Endothelial cell (in vitro differentiated cells): ENCODE measurements around the gene PIP4K2C. TPM values are rescaled to one million over a fixed set of nuclear protein-coding genes. Genes with fewer than 3 reads are reported as not detected.
"Not testable (repeated sequence)": the region's sequence is repeated elsewhere in the genome, so short reads cannot be mapped to it uniquely, and the experiment has no call there.

Experiments used
- DNase-seq: peaks from one replicate; pipeline ENCODE4 v3.0.0; 2021; ENCODE audit warnings: low spot score
- H3K27ac Mint-ChIP-seq: one replicate; pipeline ENCODE4 v1.8.0; 2021; ENCODE audit warnings: mixed read lengths, inconsistent platforms; ENCODE audit not compliant: unreplicated experiment
- H3K27me3 Mint-ChIP-seq: one replicate; pipeline ENCODE4 v1.8.0; 2021; ENCODE audit warnings: mild to moderate bottlenecking, moderate library complexity, mixed read lengths, inconsistent platforms; ENCODE audit not compliant: unreplicated experiment
- H3K36me3 Mint-ChIP-seq: one replicate; pipeline ENCODE4 v1.8.0; 2021; ENCODE audit warnings: mild to moderate bottlenecking, low read depth, mixed read lengths, inconsistent platforms; ENCODE audit not compliant: unreplicated experiment
- H3K4me1 Mint-ChIP-seq: one replicate; pipeline ENCODE4 v1.8.0; 2021; ENCODE audit warnings: mild to moderate bottlenecking, mixed read lengths, inconsistent platforms; ENCODE audit not compliant: unreplicated experiment
- H3K4me3 Mint-ChIP-seq: one replicate; pipeline ENCODE4 v1.8.0; 2021; ENCODE audit warnings: mild to moderate bottlenecking, mixed read lengths, inconsistent platforms; ENCODE audit not compliant: unreplicated experiment
- H3K9me3 Mint-ChIP-seq: one replicate; pipeline ENCODE4 v1.8.0; 2021; ENCODE audit warnings: mixed read lengths, inconsistent platforms; ENCODE audit not compliant: unreplicated experiment
- total RNA-seq: library from RNA; stranded (reverse); fragmentation: NEBNext Ultra II Directional; extraction: Animal tissue kit (Norgen Biotek cat#: 25700); gene quantifications from one replicate; pipeline ENCODE4 v1.2.1, GENCODE V29; 2021; ENCODE audit not compliant: unreplicated experiment
- TF ChIP-seq, protein P1 (sequence below): fragments of 200-600 bp; sonication (generic); IDR thresholded peaks from one replicate; pipeline ENCODE4 v1.5.0; 2021; ENCODE audit warnings: antibody characterized with exemption; ENCODE audit not compliant: unreplicated experiment

The PIP4K2C gene
- total RNA-seq, 1 donor from 2014 or later: 18.5 TPM

DNA sequence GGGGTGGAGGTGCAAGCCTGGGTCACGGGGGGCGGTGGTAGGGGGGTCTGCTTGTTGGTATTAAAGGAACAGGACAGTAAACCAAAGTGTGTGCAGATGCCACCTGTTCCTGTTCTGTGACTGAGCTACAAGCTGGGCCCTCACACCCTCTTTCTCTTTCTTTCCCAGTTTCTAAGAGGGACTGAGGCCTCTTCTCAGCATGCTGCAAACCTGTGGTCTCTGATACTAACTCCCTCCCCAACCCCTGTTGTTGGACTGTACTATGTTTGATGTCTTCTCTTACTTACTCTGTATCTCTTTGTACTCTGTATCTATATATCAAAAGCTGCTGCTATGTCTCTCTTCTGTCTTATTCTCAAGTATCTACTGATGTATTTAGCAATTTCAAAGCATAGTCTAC is 6.9 kb upstream of the PIP4K2C start:
- Mint-ChIP-seq H3K4me3 (no peak overlapping the region), H3K27me3 (peaks cover 5% of the 10 kb centered on the region), H3K36me3 (no peaks in the 10 kb centered on the region), H3K27ac (no peak overlapping the region), H3K4me1 (peaks cover 7% of the 10 kb centered on the region), H3K9me3 (no peaks in the 10 kb centered on the region)
- no peak for DNase-seq
- TF ChIP-seq, protein P1, sequence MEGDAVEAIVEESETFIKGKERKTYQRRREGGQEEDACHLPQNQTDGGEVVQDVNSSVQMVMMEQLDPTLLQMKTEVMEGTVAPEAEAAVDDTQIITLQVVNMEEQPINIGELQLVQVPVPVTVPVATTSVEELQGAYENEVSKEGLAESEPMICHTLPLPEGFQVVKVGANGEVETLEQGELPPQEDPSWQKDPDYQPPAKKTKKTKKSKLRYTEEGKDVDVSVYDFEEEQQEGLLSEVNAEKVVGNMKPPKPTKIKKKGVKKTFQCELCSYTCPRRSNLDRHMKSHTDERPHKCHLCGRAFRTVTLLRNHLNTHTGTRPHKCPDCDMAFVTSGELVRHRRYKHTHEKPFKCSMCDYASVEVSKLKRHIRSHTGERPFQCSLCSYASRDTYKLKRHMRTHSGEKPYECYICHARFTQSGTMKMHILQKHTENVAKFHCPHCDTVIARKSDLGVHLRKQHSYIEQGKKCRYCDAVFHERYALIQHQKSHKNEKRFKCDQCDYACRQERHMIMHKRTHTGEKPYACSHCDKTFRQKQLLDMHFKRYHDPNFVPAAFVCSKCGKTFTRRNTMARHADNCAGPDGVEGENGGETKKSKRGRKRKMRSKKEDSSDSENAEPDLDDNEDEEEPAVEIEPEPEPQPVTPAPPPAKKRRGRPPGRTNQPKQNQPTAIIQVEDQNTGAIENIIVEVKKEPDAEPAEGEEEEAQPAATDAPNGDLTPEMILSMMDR: no peak

DNA sequence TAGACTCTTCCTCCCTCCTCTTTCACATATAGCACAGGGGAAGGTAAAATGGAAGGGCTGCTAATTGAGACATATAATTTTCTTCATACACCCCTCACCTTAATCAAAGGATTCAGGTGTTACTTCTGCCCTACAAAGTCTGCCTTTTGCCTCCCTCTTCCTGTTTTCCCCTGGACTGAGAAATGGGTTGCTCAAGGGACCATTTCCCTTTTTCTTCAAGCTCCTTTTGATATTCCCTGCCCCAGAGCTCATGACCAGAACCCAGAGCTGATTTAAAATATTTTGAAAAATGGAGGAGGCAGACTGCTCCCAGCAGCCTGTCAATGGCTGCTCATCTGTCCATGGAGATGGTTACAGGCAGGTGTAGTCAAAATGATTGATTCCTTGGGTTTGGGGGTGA is 6.3 kb upstream of the PIP4K2C start:
- Mint-ChIP-seq H3K36me3 (no peaks in the 10 kb centered on the region), H3K27ac (no peak overlapping the region), H3K4me3 (no peak overlapping the region), H3K27me3 (peaks cover 5% of the 10 kb centered on the region), H3K9me3 (no peaks in the 10 kb centered on the region), H3K4me1 (peaks cover 7% of the 10 kb centered on the region)
- DNase-seq: no peak
- TF ChIP-seq, protein P1: no peak

DNA sequence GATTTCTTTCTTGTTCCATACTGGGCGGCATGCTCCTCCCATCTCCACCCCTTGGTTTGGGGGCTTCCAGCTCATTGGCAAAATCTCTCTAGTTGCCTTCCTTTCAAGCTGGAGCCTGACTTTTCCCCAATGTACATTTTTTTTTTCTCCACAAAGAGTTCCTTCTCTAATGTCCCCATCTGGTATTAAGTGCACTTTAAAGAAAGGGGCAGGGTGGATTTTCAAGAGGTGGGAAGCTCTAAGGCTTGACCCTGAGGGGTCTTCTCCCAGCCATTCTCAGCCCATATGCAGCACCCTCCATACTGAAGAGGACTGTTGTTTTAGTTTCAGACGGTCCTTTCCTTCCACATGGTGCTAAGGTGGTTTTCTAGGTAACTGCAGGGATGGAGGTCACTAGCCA is 5.8 kb upstream of the PIP4K2C start:
- H3K27ac Mint-ChIP-seq: no peak overlapping the region
- no peaks in the 10 kb centered on the region for H3K36me3 Mint-ChIP-seq
- DNase-seq: no peak
- H3K9me3 Mint-ChIP-seq: no peaks in the 10 kb centered on the region
- H3K4me3 Mint-ChIP-seq: no peak overlapping the region
- H3K27me3 Mint-ChIP-seq: peaks cover 5% of the 10 kb centered on the region
- TF ChIP-seq, protein P1: no peak
- H3K4me1 Mint-ChIP-seq: peaks cover 7% of the 10 kb centered on the region

DNA sequence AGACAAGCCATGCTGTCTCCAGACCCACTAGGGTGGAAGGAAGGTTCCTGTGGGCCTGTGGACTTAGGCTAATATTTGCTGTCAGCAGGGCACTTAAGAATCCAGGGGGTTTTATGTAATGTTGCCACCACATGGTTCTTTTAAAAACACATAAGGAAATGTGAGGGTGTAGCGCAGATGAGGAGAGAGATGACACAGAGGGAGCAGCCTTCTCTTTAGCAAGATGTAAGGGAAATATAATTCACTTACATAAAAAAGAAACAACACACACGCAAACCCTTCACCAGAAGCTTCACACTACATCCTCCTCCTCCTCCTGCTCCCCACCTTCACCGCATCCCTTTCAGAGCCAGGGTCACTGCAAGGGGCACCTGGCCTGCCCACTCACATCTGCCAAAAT is 4.9 kb upstream of the PIP4K2C start:
- no peaks in the 10 kb centered on the region for H3K9me3 Mint-ChIP-seq
- H3K4me1 Mint-ChIP-seq: peaks cover 12% of the 10 kb centered on the region
- H3K27ac Mint-ChIP-seq: no peak overlapping the region
- peaks cover 5% of the 10 kb centered on the region for H3K36me3 Mint-ChIP-seq
- no peak for DNase-seq
- peaks cover 5% of the 10 kb centered on the region for H3K27me3 Mint-ChIP-seq
- TF ChIP-seq, protein P1: no peak
- H3K4me3 Mint-ChIP-seq: no peak overlapping the region

DNA sequence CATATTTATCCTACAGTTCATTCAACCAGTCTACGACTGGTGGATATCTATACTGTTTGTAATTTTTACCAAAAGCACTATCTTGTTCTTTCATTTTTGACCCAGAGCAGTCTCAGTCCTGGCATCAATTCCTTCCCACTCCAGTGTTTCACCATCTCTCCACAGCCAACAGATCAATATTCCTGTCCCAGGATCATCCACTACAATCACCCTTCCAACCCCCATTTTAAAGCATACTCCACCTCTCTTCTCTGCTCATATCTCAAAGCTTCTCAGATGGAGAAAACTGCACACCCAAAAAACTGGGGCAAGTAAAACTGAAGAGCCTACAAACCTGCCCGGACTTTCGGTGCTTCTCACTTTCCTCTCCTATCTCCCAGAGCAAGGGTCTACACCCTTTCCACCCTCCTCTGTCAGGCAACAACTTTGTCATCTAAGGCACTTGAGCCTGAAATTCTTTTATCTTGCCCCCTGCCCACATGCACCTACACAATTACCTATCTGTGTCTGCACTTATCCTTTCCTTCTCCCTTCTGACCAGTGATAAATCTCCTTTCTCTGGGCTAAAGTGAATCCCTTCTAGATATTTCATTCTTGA is 4.1 kb upstream of the PIP4K2C start:
- H3K36me3 Mint-ChIP-seq: peaks cover 5% of the 10 kb centered on the region
- no peak overlapping the region for H3K4me3 Mint-ChIP-seq
- peaks cover 7% of the 10 kb centered on the region for H3K27me3 Mint-ChIP-seq
- no peak overlapping the region for H3K27ac Mint-ChIP-seq
- H3K9me3 Mint-ChIP-seq: no peaks in the 10 kb centered on the region
- no peak for DNase-seq
- TF ChIP-seq, protein P1: no peak
- H3K4me1 Mint-ChIP-seq: peaks cover 17% of the 10 kb centered on the region

DNA sequence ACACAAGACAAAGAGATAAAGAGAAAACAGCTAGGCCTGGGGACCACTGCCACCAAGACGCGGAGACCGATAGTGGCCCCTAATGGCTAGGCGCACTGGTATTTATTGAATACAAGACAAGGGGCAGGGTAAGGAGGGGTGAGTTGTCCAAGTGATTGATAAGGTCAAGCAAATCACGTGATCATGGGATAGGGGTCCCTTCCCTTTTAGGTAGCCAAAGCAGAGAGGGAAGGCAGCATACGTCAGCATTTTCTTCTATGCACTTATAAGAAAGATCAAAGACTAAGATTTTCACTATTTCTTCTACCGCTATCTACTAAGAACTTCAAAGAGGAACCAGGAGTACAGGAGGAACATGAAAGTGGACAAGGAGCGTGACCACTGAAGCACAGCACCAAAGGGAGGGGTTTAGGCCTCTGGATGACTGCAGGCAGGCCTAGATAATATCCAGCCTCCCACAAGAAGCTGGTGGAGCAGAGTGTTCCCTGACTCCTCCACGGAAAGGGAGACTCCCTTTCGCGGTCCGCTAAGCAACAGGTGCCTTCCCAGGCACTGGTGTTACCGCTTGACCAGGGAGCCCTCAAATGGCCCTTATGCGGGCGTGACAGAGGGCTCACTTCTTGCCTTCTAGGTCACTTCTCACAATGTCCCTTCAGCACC is 1.9 kb upstream of the PIP4K2C start:
- not testable (repeated sequence) for H3K4me3 Mint-ChIP-seq, H3K27ac Mint-ChIP-seq, H3K36me3 Mint-ChIP-seq, DNase-seq, H3K9me3 Mint-ChIP-seq
- H3K4me1 Mint-ChIP-seq: peaks cover 18% of the 10 kb centered on the region
- peaks cover 11% of the 10 kb centered on the region for H3K27me3 Mint-ChIP-seq
